ENCODE data around the gene DGCR2.
"Not testable (repeated sequence)": the region's sequence is repeated elsewhere in the genome, so short reads cannot be mapped to it uniquely, and the experiment has no call there.

DGCR2 gene

DNA sequence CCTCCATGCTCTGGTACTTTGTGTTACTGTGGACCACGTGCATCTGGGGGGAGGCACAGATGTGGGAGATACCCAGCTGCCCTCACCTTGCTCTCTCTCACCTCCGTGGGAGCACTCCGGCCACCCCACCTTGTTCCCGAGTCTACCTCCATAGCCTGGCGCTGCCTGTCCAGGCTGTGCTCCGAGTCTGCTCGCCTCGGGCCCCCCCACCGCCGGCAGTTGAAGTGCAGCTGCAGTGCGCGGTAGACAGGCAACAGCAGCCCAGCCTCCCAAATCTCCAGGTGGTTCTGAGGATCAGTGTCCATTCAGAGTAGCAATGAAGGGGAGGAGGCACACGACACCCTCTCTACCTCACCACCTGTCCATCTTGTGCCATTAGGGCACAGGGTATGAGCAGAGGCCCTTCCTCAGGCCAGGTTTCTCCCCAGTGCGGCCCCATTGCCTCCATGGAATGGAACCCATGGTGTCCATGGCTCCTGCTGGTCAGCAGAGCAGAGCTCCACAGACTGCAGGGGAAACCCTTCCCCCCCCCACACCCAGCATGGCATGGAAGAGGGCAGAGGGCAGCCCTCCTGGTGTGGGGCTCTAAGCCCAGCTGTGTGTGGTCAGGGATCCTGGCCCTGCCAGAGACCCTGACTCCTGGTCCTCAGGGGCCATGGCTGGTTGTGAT, 89.2 kb downstream of the DGCR2 start:
- DNase-seq (ENCODE audit: extremely low read depth in 1 of 2, low read depth in 1 of 2): not testable (repeated sequence)

DNA sequence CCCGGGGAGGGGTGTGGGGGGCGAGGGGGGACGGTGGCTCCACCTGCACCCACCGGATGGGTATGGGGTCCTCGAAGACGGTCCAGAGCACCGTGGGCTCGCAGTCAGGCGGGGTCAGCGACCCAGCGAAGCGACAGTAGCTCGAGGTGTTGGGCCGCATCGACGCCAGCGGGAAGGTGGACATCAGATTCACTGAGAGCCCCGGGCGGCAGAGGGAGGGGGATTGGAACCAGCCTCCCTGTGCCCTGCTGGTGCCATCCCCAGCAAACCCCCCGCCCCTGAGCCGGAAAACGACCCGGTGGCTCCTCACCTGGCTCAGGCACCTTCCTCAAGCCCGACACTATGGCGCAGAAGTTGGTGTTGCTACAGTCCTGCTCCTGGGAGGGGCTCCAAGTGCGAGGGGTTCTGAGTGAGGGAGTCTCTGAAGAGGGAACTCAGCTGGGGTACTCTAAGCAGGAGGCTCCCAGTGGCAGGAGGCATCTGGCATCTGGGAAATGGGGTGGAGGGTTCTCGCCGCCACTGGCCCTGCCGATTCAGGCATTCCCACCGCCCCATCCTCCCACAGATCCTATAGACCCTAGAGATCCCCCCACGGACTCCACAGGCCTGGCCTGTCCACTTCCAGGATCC, 89.9 kb downstream of the DGCR2 start:
- DNase-seq (ENCODE audit: extremely low read depth in 1 of 2, low read depth in 1 of 2): not testable (repeated sequence)

DNA sequence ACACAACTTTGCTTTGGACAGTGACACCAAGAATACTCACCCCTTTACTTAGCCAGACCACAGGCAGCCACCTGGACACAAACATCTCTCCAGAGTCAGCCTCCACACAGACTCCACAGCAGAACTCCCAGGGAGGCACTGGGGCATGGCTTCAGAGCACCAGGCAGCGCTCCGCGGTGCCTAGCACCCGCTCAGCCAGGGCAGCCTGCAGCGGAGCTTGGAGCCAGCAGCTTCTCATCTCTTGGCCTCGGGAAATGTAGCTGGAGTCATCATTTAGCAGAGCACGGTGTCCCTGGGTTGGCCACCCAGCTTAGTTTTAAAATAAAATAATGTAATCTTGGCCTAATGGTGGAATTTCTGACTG, 91.3 kb downstream of the DGCR2 start:
- not testable (repeated sequence) for DNase-seq (ENCODE audit: extremely low read depth in 1 of 2, low read depth in 1 of 2)

DNA sequence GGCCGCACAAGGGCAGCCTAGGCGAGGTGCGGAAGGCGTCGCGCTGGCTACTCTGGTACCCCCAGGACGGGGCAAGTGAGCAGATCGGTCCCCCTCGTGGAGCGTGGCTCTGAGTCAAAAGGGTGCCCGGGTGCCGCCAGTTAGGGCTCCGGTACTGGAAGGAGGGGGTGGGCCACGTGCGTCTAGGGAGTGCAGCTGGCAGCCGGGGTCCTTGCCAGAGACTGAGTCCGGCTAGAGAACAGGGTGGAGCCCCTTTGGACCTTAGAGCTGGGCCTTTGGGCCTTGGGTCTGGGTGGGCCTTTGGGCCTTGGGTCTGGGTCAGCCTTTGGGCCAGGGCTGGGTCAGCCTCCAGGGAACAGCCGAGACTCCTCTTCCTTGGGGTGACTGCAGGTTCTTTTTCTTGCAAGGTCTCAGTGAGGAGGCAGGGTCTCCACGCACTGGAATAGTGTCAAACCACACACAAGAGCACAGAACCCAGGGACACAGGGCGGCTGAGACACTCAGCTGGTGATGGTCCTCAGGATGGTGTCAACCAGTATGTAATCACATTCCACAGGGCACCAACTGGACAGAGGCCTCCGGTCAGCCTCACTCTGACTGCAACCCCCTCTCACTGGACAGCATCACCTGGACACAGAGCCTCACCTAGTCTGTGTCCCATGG, 91.9 kb downstream of the DGCR2 start:
- not testable (repeated sequence) for DNase-seq (ENCODE audit: extremely low read depth in 1 of 2, low read depth in 1 of 2)

DNA sequence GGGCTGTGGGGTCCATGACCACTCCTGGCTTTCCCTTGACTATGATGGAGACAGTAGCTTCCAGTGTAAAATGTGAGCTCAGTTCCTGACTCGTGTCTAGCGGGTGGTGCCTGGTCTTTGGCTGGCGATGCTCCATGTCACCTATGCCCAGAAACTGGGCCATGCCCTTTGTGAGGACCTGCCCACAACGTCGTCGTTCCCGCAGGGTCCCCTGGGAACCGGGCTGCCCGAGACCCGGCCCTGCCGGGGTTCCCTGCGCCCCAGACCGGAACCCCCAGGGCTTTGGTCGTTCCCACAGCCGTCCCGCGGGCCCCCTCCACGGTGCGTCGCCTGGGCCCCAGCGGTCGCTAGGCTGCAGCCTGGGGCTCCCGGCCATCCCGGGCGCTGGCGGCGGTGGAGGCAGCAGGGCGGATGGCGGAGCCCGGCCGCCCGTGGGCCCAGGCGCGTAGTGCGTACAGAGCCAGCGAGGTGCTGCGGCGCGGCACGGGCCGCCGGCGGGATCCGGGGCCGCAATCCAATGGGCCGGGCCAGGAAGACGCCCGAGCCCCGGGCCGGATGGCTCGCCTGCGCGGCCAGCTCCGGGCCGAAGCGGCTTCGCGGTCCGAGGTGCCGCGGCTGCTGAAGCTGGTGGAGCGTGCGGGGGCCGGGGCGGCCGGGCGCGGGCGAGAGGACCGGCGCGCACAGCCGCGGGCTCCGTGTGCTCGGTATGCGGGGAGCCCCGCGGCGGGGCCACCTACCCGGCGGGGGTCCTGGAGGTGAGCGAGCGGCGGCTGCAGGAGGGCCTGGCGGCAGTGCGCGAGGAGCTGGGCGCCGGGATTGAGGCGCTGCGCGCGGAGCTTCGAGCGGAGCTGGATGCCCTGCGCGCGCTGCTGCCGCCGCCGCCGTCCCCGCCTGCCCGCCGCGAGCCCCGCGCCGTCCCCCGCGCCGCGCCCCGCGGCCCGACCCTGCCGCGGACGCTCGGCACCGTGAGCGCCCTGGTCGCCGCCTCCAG, 92.8 kb downstream of the DGCR2 start:
- DNase-seq (ENCODE audit: extremely low read depth in 1 of 2, low read depth in 1 of 2): not testable (repeated sequence)

DNA sequence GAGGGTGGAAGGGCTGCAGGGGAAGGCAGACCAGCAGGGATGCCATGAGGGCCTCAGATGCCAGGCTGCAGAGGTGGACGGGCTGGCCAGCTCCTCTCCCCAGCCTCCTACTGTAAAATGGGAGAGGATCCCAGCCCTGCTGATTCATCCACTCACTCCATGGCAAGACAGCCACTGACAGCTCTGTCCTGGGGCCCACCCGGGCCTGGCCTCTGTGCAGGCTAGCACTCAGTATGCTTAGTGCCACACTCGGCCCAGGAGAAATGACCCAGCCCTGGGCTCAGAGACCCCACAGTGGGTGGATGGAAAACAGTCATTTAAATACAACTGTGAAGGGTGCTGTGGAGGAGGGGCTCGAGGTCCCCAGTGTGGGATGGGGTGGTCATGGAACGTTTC, 94.2 kb downstream of the DGCR2 start:
- not testable (repeated sequence) for DNase-seq (ENCODE audit: extremely low read depth in 1 of 2, low read depth in 1 of 2)

DNA sequence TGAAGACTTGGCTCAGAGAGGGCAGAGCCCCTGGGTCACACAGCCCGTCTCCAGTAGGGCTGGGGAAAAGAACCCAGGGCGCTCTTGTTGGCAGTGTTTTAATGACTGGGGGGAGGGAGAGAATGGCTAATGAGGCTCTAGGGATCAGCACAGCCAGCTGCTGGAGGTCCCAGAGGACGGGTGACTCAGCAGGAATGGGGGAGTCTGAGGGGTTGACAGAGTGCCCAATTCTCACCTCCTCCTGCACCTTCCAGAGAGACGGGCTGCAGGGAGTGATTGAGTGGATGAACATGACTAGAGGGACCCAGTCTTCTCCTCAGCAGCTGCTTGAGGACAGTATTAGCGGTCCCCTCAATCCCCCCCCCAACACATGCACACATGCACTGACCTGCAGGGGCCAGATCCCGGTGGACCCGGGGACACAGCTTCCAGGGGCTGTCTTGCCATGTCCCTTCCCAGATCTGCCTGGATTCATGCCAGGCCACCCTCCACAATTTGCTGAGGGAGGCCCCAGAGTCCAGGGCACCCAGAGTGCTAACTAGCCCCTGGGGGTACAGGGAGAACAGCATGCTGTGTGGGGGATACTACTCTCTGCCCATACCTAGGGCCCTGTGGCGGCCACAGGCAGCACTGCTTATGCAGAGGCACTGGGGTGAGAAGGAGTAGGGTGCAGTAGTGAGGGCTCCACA, 94.7 kb downstream of the DGCR2 start:
- DNase-seq (ENCODE audit: extremely low read depth in 1 of 2, low read depth in 1 of 2): not testable (repeated sequence)

DNA sequence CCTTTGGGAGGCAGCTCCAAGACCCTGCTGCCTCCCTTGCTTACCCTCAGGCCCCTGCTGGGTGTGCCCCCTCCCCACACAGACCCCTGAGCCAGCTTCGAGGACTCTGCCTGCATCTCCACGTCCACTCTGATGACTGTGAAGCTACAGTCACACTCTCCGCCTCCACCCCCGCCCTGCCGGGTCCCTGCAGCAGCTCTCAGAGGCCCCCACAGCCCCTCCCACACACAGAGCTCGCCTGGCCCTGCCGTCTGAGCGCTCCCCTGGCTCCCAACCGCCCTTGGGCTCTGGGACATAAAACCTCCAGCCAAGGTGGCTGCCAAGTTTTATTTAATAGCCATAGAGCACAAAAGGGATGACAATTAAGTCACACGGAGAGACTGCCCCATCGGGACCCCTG, 96.1 kb downstream of the DGCR2 start:
- DNase-seq (ENCODE audit: extremely low read depth in 1 of 2, low read depth in 1 of 2): not testable (repeated sequence)

- DNase-seq (ENCODE audit: extremely low read depth in 1 of 2, low read depth in 1 of 2): not testable (repeated sequence)
These were observed 97.2 kb downstream of the DGCR2 start for GRCh38 chr22:19024956-19025489.

- not testable (repeated sequence) for DNase-seq (ENCODE audit: extremely low read depth in 1 of 2, low read depth in 1 of 2)
These were observed 98.3 kb downstream of the DGCR2 start for GRCh38 chr22:19023931-19024330.

- DNase-seq (ENCODE audit: extremely low read depth in 1 of 2, low read depth in 1 of 2): no peak
These were observed 99.5 kb downstream of the DGCR2 start for GRCh38 chr22:19022755-19023154.

- DNase-seq (ENCODE audit: extremely low read depth in 1 of 2, low read depth in 1 of 2): no peak
These were observed 102.6 kb downstream of the DGCR2 start for GRCh38 chr22:19019679-19020032.

DNA sequence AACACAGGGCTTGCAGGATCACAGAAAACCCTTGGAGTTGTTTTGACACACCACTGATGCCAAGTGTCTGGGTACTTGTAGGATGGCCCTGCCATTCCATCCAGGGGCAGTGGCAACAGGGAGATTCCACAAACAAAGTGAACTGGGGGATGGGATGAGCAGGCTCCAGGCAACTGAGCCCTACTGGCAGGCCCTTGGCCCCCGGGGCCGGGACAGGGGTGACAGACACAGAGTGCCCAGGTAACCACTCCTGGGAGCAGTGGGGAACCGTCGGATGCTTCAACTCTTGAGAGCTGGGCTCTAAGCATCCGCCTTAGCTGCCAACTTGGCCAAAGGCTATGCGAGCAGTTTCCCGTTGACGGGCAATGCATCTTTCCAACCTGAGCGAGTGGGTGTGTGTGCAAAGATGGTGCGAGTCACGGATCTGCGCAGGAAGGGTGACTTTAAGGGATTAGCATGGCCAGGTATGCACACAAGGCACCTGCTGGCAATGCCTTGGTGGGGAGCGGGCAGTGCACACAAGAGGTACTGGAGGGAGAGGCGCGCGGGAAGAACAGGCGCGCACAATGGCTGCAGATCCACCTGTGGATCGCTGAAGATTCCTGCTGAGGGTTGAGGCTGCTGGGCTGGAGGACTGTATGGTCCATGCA, 103.1 kb downstream of the DGCR2 start:
- DNase-seq (ENCODE audit: extremely low read depth in 1 of 2, low read depth in 1 of 2): no peak

DNA sequence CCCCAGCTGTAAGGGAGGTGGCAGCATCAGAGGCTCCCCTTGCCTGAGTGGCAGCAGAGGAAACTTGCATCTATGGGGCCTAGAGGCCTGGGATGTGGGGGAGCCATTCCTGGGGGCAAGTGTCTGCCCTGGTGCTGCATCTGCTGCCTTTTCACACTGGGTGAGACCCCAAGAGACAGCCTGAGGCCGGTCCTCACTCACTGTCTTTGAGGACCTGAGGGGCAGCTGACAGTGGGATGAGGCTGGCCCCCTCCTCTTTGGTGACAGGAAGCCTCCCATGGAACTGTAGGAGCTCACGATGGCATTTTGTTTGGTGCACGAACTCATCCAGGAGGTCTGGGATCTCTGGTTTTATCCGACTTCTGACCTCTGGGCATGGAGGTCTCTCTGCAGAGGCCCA, 104.0 kb downstream of the DGCR2 start:
- no peak for DNase-seq (ENCODE audit: extremely low read depth in 1 of 2, low read depth in 1 of 2)

DNA sequence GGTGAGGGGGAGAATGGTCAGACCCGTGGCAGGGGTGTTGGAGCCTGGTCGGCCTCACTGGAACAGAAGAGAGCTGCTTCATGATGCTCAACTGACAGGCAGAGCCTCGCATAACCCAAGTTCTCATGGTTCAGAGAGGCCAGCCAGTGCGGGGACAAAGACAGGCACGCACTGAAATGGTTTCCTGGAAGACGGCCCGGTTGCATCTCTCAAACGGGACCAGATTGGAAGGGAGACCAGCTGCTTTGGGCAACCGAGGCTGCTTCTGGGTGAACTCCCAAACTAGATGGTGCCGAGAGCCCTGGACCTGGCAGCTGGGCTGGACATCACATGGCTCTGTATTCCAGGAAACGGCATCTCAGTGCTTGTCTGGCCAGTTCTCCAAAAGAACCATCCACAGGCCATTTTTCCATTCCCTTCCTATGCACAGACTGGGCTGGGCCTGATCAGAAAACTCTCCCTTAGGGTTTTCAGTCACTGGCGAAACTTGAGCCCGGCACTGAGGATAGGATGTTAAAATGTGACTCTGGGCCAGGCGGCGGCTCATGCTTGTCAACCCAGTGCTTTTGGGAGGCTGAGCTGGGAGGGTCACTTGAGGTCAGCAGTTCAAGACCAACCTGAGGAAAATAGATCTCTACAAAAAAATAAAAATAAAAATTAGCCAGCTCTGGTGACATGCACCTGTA, 106.0 kb downstream of the DGCR2 start:
- DNase-seq (ENCODE audit: extremely low read depth in 1 of 2, low read depth in 1 of 2): no peak

- no peak for DNase-seq (ENCODE audit: extremely low read depth in 1 of 2, low read depth in 1 of 2)
These were observed 107.3 kb downstream of the DGCR2 start for GRCh38 chr22:19014886-19015285.

DNA sequence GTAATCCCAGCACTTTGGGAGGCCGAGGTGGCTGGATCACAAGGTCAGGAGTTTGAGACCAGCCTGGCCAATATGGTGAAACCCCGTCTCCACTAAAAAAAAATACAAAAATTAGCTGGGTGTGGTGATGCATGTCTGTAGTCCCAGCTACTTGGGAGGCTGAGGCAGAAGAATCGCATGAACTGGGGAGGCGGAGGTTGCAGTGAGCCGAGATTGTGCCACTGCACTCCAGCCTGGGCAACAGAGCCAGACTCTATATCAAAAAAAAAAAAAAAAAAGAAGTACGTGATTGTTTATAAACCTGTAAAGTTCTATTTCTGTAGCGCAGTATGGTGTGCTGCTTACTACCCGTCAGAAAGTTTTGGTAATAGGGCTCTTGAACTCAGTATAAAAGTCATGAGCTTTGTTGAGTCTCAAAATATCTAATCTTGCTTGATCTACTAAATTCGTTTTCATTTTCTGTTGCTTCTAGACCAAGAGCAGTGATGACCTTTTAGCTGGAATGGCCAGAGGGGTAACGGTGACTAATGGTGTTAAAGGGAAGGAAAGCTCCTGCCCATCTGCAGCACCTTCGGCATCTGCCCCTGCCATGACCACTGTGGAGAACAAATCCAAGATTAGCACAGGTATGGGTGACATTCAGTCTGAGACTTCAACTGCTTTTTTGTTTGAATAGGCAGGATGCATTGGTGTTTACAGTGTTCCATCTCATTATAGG, 108.2 kb downstream of the DGCR2 start:
- DNase-seq (ENCODE audit: extremely low read depth in 1 of 2, low read depth in 1 of 2): not testable (repeated sequence)

- DNase-seq (ENCODE audit: extremely low read depth in 1 of 2, low read depth in 1 of 2): not testable (repeated sequence)
These were observed 108.8 kb downstream of the DGCR2 start for GRCh38 chr22:19013411-19013810.

All from activated CD8-positive, alpha-beta memory T cell treated with anti-CD3 and anti-CD28 coated beads for 1 hour (primary cell).